Vagina (tissue), 2 donors: ENCODE data around the gene NOB1.

Experiments used
- CTCF ChIP-seq, 3 experiments: fragments of 450-650 bp in 2 of 3; fragments of 200-600 bp in 1 of 3; sonication (generic) in 1 of 3; IDR thresholded peaks; one replicate each; pipeline ENCODE4 v1.5.1; 2017 to 2019; ENCODE audit warnings: antibody characterized with exemption in 3 of 3, mild to moderate bottlenecking in 2 of 3, moderate library complexity in 2 of 3
- POLR2A ChIP-seq, 2 donors: fragments of 450-650 bp; IDR thresholded peaks; one replicate each; pipeline ENCODE4 v1.6.1; 2017; ENCODE audit warnings: antibody characterized with exemption in 2 of 2, mild to moderate bottlenecking in 2 of 2, moderate library complexity in 2 of 2
- POLR2AphosphoS5 ChIP-seq, 2 donors: sonication (generic); formaldehyde crosslinking; IDR thresholded peaks; one replicate each; pipeline ENCODE4 v1.9.0; 2017; ENCODE audit warnings: antibody characterized with exemption in 2 of 2, mild to moderate bottlenecking in 2 of 2, low read depth in 1 of 2; ENCODE audit not compliant: insufficient read depth in 1 of 2

- TF ChIP-seq POLR2A (IDR thresholded peaks at IDR 0.05) = no peak
- no peak for TF ChIP-seq CTCF (IDR thresholded peaks at IDR 0.05)
- no peak for TF ChIP-seq POLR2AphosphoS5 (IDR thresholded peaks at IDR 0.05; ENCODE audit: insufficient read depth in 1 of 2, low read depth in 1 of 2)
Observed at GRCh38 chr16:69712277-69712676, 42.4 kb downstream of the NOB1 start.
